Mammary epithelial cell (primary cell): Measurements from ENCODE around the gene ANKRD52.

Experiments used
- EZH2 ChIP-seq: IDR thresholded peaks from 2 replicates; pipeline ENCODE4 v1.6.1; 2012; ENCODE audit warnings: low read length, inconsistent platforms, borderline replicate concordance
- TF ChIP-seq, protein P1 (sequence below), 2 donors: IDR thresholded peaks in 1 of 2; conservative IDR thresholded peaks in 1 of 2; 2 replicates each; pipeline ENCODE4 v1.5.1; 2011 to 2012; ENCODE audit warnings: inconsistent platforms in 2 of 2, low read length in 2 of 2, mild to moderate bottlenecking in 2 of 2, control low read depth in 1 of 2, low read depth in 1 of 2; ENCODE audit not compliant: insufficient read depth in 1 of 2; ENCODE audit errors: extremely low read depth in 1 of 2

DNA sequence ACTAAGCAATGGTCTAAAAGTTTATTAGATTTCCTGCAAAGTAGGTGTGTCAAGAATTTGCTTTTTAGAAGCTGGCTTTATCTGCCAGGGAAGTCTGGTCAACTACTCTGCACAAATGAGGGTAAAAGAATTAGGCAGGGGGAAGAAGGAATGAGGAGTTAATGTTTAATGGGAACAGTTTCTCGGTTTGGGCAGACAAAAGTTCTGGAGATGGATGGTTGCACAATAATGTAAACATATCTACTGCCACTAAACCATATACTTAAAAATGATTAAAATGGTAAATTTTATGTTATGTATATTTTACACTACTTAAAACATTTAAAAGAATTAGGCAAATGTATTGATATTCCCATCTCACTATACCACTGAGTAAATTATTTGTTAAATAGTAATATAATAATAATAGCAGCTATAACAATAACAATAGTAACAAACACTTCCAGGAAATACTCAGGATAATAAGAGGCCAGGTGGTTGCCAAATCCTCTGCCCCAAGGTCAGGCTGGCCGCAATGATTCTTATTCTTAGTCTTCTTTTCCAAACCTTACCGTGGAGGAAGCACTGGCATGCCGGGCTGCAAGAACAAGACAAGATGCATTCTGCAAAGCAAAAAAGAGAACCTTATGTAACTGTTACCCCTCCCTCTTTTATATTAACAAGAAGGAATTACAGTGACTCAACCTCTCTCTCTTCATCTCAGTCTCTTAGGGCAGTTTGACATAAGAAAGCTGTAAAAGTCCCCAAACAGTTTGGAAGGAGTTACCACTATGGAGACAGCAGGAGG lies 28.1 kb upstream of the ANKRD52 start:
- TF ChIP-seq EZH2, result no peak
- TF ChIP-seq, protein P1, sequence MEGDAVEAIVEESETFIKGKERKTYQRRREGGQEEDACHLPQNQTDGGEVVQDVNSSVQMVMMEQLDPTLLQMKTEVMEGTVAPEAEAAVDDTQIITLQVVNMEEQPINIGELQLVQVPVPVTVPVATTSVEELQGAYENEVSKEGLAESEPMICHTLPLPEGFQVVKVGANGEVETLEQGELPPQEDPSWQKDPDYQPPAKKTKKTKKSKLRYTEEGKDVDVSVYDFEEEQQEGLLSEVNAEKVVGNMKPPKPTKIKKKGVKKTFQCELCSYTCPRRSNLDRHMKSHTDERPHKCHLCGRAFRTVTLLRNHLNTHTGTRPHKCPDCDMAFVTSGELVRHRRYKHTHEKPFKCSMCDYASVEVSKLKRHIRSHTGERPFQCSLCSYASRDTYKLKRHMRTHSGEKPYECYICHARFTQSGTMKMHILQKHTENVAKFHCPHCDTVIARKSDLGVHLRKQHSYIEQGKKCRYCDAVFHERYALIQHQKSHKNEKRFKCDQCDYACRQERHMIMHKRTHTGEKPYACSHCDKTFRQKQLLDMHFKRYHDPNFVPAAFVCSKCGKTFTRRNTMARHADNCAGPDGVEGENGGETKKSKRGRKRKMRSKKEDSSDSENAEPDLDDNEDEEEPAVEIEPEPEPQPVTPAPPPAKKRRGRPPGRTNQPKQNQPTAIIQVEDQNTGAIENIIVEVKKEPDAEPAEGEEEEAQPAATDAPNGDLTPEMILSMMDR (conservative IDR thresholded peaks at IDR 0.05 in 1 of 2, IDR thresholded peaks at IDR 0.05 in 1 of 2; ENCODE audit: extremely low read depth in 1 of 2, insufficient read depth in 1 of 2, low read depth in 1 of 2, low read length in 2 of 2), result no peak
